H9 (cell line): Measurements from ENCODE around the gene HSPG2. TPM values are rescaled to one million over a fixed set of nuclear protein-coding genes. Genes with fewer than 3 reads are reported as not detected.
A peak's percentile ranks its signal among the peaks of the same experiment; 100 is the strongest.

ENCODE experiments used
- DNase-seq: peaks from one replicate; pipeline ENCODE4 v3.0.0-alpha.2; 2017
- H2AFZ ChIP-seq: one replicate; pipeline ENCODE4 v1.6.1; 2013; ENCODE audit warnings: mild to moderate bottlenecking, low read length, control low read depth, moderate library complexity
- H2AK5ac ChIP-seq: 2 replicates; pipeline ENCODE4 v1.6.1; 2013; ENCODE audit warnings: low read length, control low read depth, mixed read lengths; ENCODE audit not compliant: insufficient read length
- H2BK120ac ChIP-seq: one replicate; pipeline ENCODE4 v1.6.1; 2013; ENCODE audit warnings: low read depth, mild to moderate bottlenecking, low read length, control low read depth, inconsistent platforms; ENCODE audit not compliant: poor library complexity, severe bottlenecking
- H2BK12ac ChIP-seq: 2 replicates; pipeline ENCODE4 v1.6.1; 2013; ENCODE audit warnings: low read length, control low read depth, mixed read lengths, low read depth; ENCODE audit not compliant: insufficient read length
- H2BK15ac ChIP-seq: 2 replicates; pipeline ENCODE4 v1.6.1; 2013; ENCODE audit warnings: low read depth, low read length, control low read depth
- H2BK20ac ChIP-seq: one replicate; pipeline ENCODE4 v1.6.1; 2013; ENCODE audit warnings: low read depth, mild to moderate bottlenecking, low read length, control low read depth, inconsistent platforms; ENCODE audit not compliant: poor library complexity, severe bottlenecking
- H2BK5ac ChIP-seq: 2 replicates; pipeline ENCODE4 v1.6.1; 2013; ENCODE audit warnings: low read length, control low read depth, mixed read lengths; ENCODE audit not compliant: insufficient read length
- H3K14ac ChIP-seq: 2 replicates; pipeline ENCODE4 v1.6.1; 2013; ENCODE audit warnings: low read length, control low read depth; ENCODE audit not compliant: insufficient read depth
- H3K18ac ChIP-seq: 2 replicates; pipeline ENCODE4 v1.6.1; 2013; ENCODE audit warnings: low read depth, mild to moderate bottlenecking, mixed read lengths, low read length, control low read depth; ENCODE audit not compliant: insufficient read length
- H3K23ac ChIP-seq: 2 replicates; pipeline ENCODE4 v1.6.1; 2013; ENCODE audit warnings: low read length, control low read depth, mixed read lengths, low read depth; ENCODE audit not compliant: insufficient read length
- H3K23me2 ChIP-seq: 2 replicates; pipeline ENCODE4 v1.6.1; 2013; ENCODE audit warnings: low read depth, mild to moderate bottlenecking, mixed read lengths, low read length, control low read depth; ENCODE audit not compliant: insufficient read length, poor library complexity, severe bottlenecking
- H3K27ac ChIP-seq: 2 replicates; pipeline ENCODE4 v1.5.1; 2013; ENCODE audit warnings: low read length, control low read depth, mixed read lengths, low read depth; ENCODE audit not compliant: insufficient read length
- H3K27me3 ChIP-seq: 2 replicates; pipeline ENCODE4 v1.6.1; 2013; ENCODE audit warnings: low read length, control low read depth, inconsistent platforms; ENCODE audit not compliant: insufficient read depth
- H3K4ac ChIP-seq: 2 replicates; pipeline ENCODE4 v1.6.1; 2013; ENCODE audit warnings: low read depth, mild to moderate bottlenecking, control low read depth, inconsistent platforms, low read length, moderate library complexity
- H3K4me1 ChIP-seq: 2 replicates; pipeline ENCODE4 v1.6.1; 2013; ENCODE audit warnings: low read length, control low read depth, inconsistent platforms; ENCODE audit not compliant: insufficient read depth
- H3K4me2 ChIP-seq: 2 replicates; pipeline ENCODE4 v1.6.1; 2013; ENCODE audit warnings: low read length, control low read depth, mixed read lengths; ENCODE audit not compliant: insufficient read length, insufficient read depth
- H3K56ac ChIP-seq: 2 replicates; pipeline ENCODE4 v1.6.1; 2013; ENCODE audit warnings: low read depth, mild to moderate bottlenecking, mixed read lengths, low read length, control low read depth; ENCODE audit not compliant: insufficient read length
- H3K79me1 ChIP-seq: 2 replicates; pipeline ENCODE4 v1.6.1; 2013; ENCODE audit warnings: low read depth, mild to moderate bottlenecking, moderate library complexity, low read length, control low read depth, inconsistent platforms; ENCODE audit not compliant: insufficient read depth, poor library complexity, severe bottlenecking
- H3K79me2 ChIP-seq: 2 replicates; pipeline ENCODE4 v1.6.1; 2013; ENCODE audit warnings: low read length, control low read depth, inconsistent platforms; ENCODE audit not compliant: insufficient read depth
- H3K9ac ChIP-seq: 2 replicates; pipeline ENCODE4 v1.6.1; 2013; ENCODE audit warnings: low read length, control low read depth, mixed read lengths; ENCODE audit not compliant: insufficient read length; ENCODE audit errors: extremely low read depth
- H3K9me3 ChIP-seq: one replicate; pipeline ENCODE4 v1.6.1; 2013; ENCODE audit warnings: low read depth, low read length, inconsistent platforms; ENCODE audit not compliant: control insufficient read depth
- H3T11ph ChIP-seq: one replicate; pipeline ENCODE4 v1.6.1; 2013; ENCODE audit warnings: mild to moderate bottlenecking, low read length, control low read depth, inconsistent platforms
- H4K20me1 ChIP-seq: one replicate; pipeline ENCODE4 v1.6.1; 2013; ENCODE audit not compliant: control insufficient read depth, insufficient read length, insufficient read depth
- H4K5ac ChIP-seq: 2 replicates; pipeline ENCODE4 v1.6.1; 2013; ENCODE audit warnings: low read depth, mild to moderate bottlenecking, mixed read lengths, low read length, control low read depth; ENCODE audit not compliant: insufficient read length
- H4K8ac ChIP-seq: replicated peaks from 2 replicates; pipeline ENCODE4 v1.6.1; 2013; ENCODE audit warnings: low read length, control low read depth, mixed read lengths, low read depth; ENCODE audit not compliant: insufficient read length
- H4K91ac ChIP-seq: 2 replicates; pipeline ENCODE4 v1.6.1; 2013; ENCODE audit warnings: low read depth, mild to moderate bottlenecking, moderate library complexity, mixed read lengths, low read length, control low read depth; ENCODE audit not compliant: insufficient read length
- H3K27ac Mint-ChIP-seq, 3 experiments: 2 replicates in 2 of 3; 3 replicates in 1 of 3; pipeline ENCODE4 v1.8.0; 2020 to 2021; ENCODE audit warnings: mixed read lengths in 3 of 3, mild to moderate bottlenecking in 1 of 3, moderate library complexity in 1 of 3
- H3K27me3 Mint-ChIP-seq: 2 replicates; pipeline ENCODE4 v1.8.0; 2021; ENCODE audit warnings: low read depth, mild to moderate bottlenecking, moderate library complexity, mixed read lengths
- H3K36me3 Mint-ChIP-seq, 3 experiments: 2 replicates in 2 of 3; 3 replicates in 1 of 3; pipeline ENCODE4 v1.8.0; 2020 to 2021; ENCODE audit warnings: low read depth in 3 of 3, mixed read lengths in 3 of 3; ENCODE audit not compliant: insufficient read depth in 1 of 3
- H3K4me1 Mint-ChIP-seq, 2 experiments: 2 replicates each; pipeline ENCODE4 v1.8.0; 2020; ENCODE audit warnings: mixed read lengths in 2 of 2
- H3K4me3 Mint-ChIP-seq, 2 experiments: 2 replicates in 1 of 2; 3 replicates in 1 of 2; pipeline ENCODE4 v1.8.0; 2020 to 2021; ENCODE audit warnings: mild to moderate bottlenecking in 2 of 2, mixed read lengths in 2 of 2, moderate library complexity in 1 of 2
- H3K9me3 Mint-ChIP-seq, 2 experiments: 2 replicates in 1 of 2; 3 replicates in 1 of 2; pipeline ENCODE4 v1.8.0; 2020; ENCODE audit warnings: mild to moderate bottlenecking in 2 of 2, mixed read lengths in 2 of 2, moderate library complexity in 1 of 2
- CTCF ChIP-seq: fragments of 200-600 bp; sonication (generic); conservative IDR thresholded peaks from 3 replicates; pipeline ENCODE4 v1.8.0; 2021; ENCODE audit warnings: antibody characterized with exemption, mild to moderate bottlenecking
- WGBS: extraction: QIAGEN DNeasy Blood & Tissue Kit; methylation state at CpG from one replicate; pipeline ENCODE4 v1.1.7; 2013; ENCODE audit warnings: missing lambda C conversion rate, low lambda C conversion rate, mixed read lengths; ENCODE audit not compliant: insufficient read length; ENCODE audit errors: extremely low coverage; 5-methylcytosine and 5-hydroxymethylcytosine counted together
- total RNA-seq: library from RNA; stranded (reverse); gene quantifications from 2 replicates; pipeline ENCODE4 v1.2.1, GENCODE V29; 2021

HSPG2 gene
- total RNA-seq, 1 experiment from 2014 or later: 90.0 TPM

- Histone ChIP-seq H3K4me2 (no peak overlapping the region), H2AFZ (no peak overlapping the region), H3K27me3 (no peaks in the 10 kb centered on the region), H3K18ac (no peak overlapping the region), H3K4ac (no peak overlapping the region), H3K56ac (no peak overlapping the region), H3K79me1 (no peaks in the 10 kb centered on the region), H4K5ac (no peak overlapping the region), H2BK120ac (no peak overlapping the region), H3K23ac (no peak overlapping the region), H3K79me2 (no peaks in the 10 kb centered on the region), H3K9ac (peak overlapping the region; percentile 1), H2BK20ac (no peak overlapping the region), H3K4me1 (peaks cover 16% of the 10 kb centered on the region; the same call in 1 of the 2 replicates), H2BK15ac (no peak overlapping the region), H3K9me3 (no peaks in the 10 kb centered on the region), H3T11ph (no peak overlapping the region), H4K20me1 (no peaks in the 10 kb centered on the region), H4K91ac (no peak overlapping the region), H3K27ac (no peak overlapping the region), H3K14ac (no peak overlapping the region), H2BK5ac (no peak overlapping the region), H3K23me2 (no peaks in the 10 kb centered on the region), H2AK5ac (no peak overlapping the region), H4K8ac (no peak overlapping the region), H2BK12ac (no peak overlapping the region)
- TF ChIP-seq CTCF: no peak
- no CpG with 5 or more reads among the region's 5 CpGs for WGBS
- no peaks in the 10 kb centered on the region for H3K27me3 Mint-ChIP-seq
- peaks cover 42 to 56% of the 10 kb centered on the region in 2 experiments for H3K4me1 Mint-ChIP-seq
- H3K36me3 Mint-ChIP-seq: peaks cover 0 to 17% (median 15%) of the 10 kb centered on the region in 3 experiments; a peak in 5 of 7 replicates
- no peaks in the 10 kb centered on the region for H3K9me3 Mint-ChIP-seq
- H3K4me3 Mint-ChIP-seq: no peak overlapping the region
- no peak for DNase-seq
- H3K27ac Mint-ChIP-seq: peak overlapping the region in 2 of 3 experiments; percentile 57 to 82; a peak in 4 of 7 replicates
These were observed 22.7 kb downstream of the HSPG2 start for GRCh38 chr1:21914450-21914849.
